Duodenal mucosa (tissue), 2 donors: ENCODE measurements around the gene KIF3B.
"Not testable (repeated sequence)": the region's sequence is repeated elsewhere in the genome, so short reads cannot be mapped to it uniquely, and the experiment has no call there.

ENCODE experiments used
- H3K27ac ChIP-seq: one replicate; pipeline ENCODE4 v1.7.0; 2013; ENCODE audit warnings: low read depth, low read length
- H3K27me3 ChIP-seq, 2 donors: one replicate each; pipeline ENCODE4 v1.7.0; 2013; ENCODE audit warnings: low read length in 2 of 2, control low read depth in 1 of 2; ENCODE audit not compliant: insufficient read depth in 2 of 2, control insufficient read depth in 1 of 2
- H3K36me3 ChIP-seq, 2 donors: one replicate each; pipeline ENCODE4 v1.7.0; 2013; ENCODE audit warnings: low read length in 2 of 2, control low read depth in 1 of 2; ENCODE audit not compliant: insufficient read depth in 2 of 2, control insufficient read depth in 1 of 2
- H3K4me1 ChIP-seq, 2 donors: one replicate each; pipeline ENCODE4 v1.7.0; 2013; ENCODE audit warnings: low read length in 2 of 2, control low read depth in 1 of 2; ENCODE audit not compliant: insufficient read depth in 2 of 2, control insufficient read depth in 1 of 2
- H3K4me3 ChIP-seq, 2 donors: one replicate each; pipeline ENCODE4 v1.7.0; 2013; ENCODE audit warnings: low read length in 2 of 2, low read depth in 1 of 2
- H3K9ac ChIP-seq, 2 donors: one replicate each; pipeline ENCODE4 v1.7.0; 2013; ENCODE audit warnings: low read length in 2 of 2, low read depth in 1 of 2
- H3K9me3 ChIP-seq, 2 donors: one replicate each; pipeline ENCODE4 v1.7.0; 2013; ENCODE audit warnings: low read length in 2 of 2, control low read depth in 1 of 2; ENCODE audit not compliant: control insufficient read depth in 1 of 2

KIF3B gene

GRCh38 chr20:32337937-32338661 lies 60.6 kb downstream of the KIF3B start:
- no peak overlapping the region for H3K4me3 ChIP-seq
- H3K36me3 ChIP-seq: peaks cover 0 to 5% of the 10 kb centered on the region in 2 donors
- no peak overlapping the region for H3K27ac ChIP-seq
- H3K9ac ChIP-seq: no peak overlapping the region
- peaks cover 6% of the 10 kb centered on the region in 2 donors for H3K4me1 ChIP-seq
- H3K9me3 ChIP-seq: peaks cover 0 to 2% of the 10 kb centered on the region in 2 donors
- no peaks in the 10 kb centered on the region for H3K27me3 ChIP-seq

GRCh38 chr20:32338665-32339064 lies 61.2 kb downstream of the KIF3B start:
- Histone ChIP-seq H3K9me3 (peaks cover 0 to 2% of the 10 kb centered on the region in 2 donors), H3K36me3 (peaks cover 0 to 5% of the 10 kb centered on the region in 2 donors), H3K4me3 (no peak overlapping the region), H3K9ac (no peak overlapping the region), H3K4me1 (peaks cover 3 to 8% of the 10 kb centered on the region in 2 donors), H3K27me3 (no peaks in the 10 kb centered on the region), H3K27ac (no peak overlapping the region)

GRCh38 chr20:32339116-32339515 lies 61.7 kb downstream of the KIF3B start:
- peaks cover 0 to 2% of the 10 kb centered on the region in 2 donors for H3K36me3 ChIP-seq
- H3K9me3 ChIP-seq: peaks cover 0 to 2% of the 10 kb centered on the region in 2 donors
- H3K27ac ChIP-seq: no peak overlapping the region
- H3K4me1 ChIP-seq: peaks cover 0 to 4% of the 10 kb centered on the region in 2 donors
- H3K4me3 ChIP-seq: no peak overlapping the region
- H3K27me3 ChIP-seq: no peaks in the 10 kb centered on the region
- no peak overlapping the region for H3K9ac ChIP-seq

GRCh38 chr20:32341053-32341452 lies 63.6 kb downstream of the KIF3B start:
- H3K9me3 ChIP-seq, H3K9ac ChIP-seq, H3K4me1 ChIP-seq, H3K27ac ChIP-seq, H3K36me3 ChIP-seq, H3K27me3 ChIP-seq, H3K4me3 ChIP-seq: not testable (repeated sequence)

GRCh38 chr20:32343439-32343838 lies 66.0 kb downstream of the KIF3B start:
- H3K9ac ChIP-seq: no peak overlapping the region
- no peaks in the 10 kb centered on the region for H3K27me3 ChIP-seq
- H3K4me3 ChIP-seq: no peak overlapping the region
- H3K27ac ChIP-seq: no peak overlapping the region
- peaks cover 0 to 4% of the 10 kb centered on the region in 2 donors for H3K4me1 ChIP-seq
- no peaks in the 10 kb centered on the region for H3K36me3 ChIP-seq
- H3K9me3 ChIP-seq: peaks cover 0 to 2% of the 10 kb centered on the region in 2 donors

- peaks cover 0 to 4% of the 10 kb centered on the region in 2 donors for H3K4me1 ChIP-seq
- H3K9ac ChIP-seq: no peak overlapping the region
- H3K9me3 ChIP-seq: peaks cover 0 to 2% of the 10 kb centered on the region in 2 donors
- H3K27ac ChIP-seq: no peak overlapping the region
- no peaks in the 10 kb centered on the region for H3K27me3 ChIP-seq
- no peaks in the 10 kb centered on the region for H3K36me3 ChIP-seq
- no peak overlapping the region for H3K4me3 ChIP-seq
These were observed 67.5 kb downstream of the KIF3B start for GRCh38 chr20:32344835-32345506.

- H3K9me3 ChIP-seq: no peaks in the 10 kb centered on the region
- H3K27me3 ChIP-seq: no peaks in the 10 kb centered on the region
- H3K9ac ChIP-seq: no peak overlapping the region
- no peaks in the 10 kb centered on the region for H3K36me3 ChIP-seq
- H3K4me3 ChIP-seq: no peak overlapping the region
- no peak overlapping the region for H3K27ac ChIP-seq
- peaks cover 0 to 4% of the 10 kb centered on the region in 2 donors for H3K4me1 ChIP-seq
These were observed 70.8 kb downstream of the KIF3B start for GRCh38 chr20:32348207-32348606.

- H3K36me3 ChIP-seq: no peaks in the 10 kb centered on the region
- no peak overlapping the region for H3K4me3 ChIP-seq
- H3K27ac ChIP-seq: no peak overlapping the region
- H3K4me1 ChIP-seq: no peaks in the 10 kb centered on the region
- no peaks in the 10 kb centered on the region for H3K9me3 ChIP-seq
- H3K9ac ChIP-seq: no peak overlapping the region
- no peaks in the 10 kb centered on the region for H3K27me3 ChIP-seq
These were observed 73.0 kb downstream of the KIF3B start for GRCh38 chr20:32350421-32350820.

- H3K9me3 ChIP-seq: no peaks in the 10 kb centered on the region
These were observed 74.8 kb downstream of the KIF3B start for GRCh38 chr20:32352121-32352720.

GRCh38 chr20:32353848-32354496 lies 76.5 kb downstream of the KIF3B start:
- Histone ChIP-seq H3K27me3 (no peaks in the 10 kb centered on the region), H3K4me1 (peaks cover 5 to 7% of the 10 kb centered on the region in 2 donors), H3K9ac (no peak overlapping the region), H3K9me3 (no peaks in the 10 kb centered on the region), H3K4me3 (no peak overlapping the region), H3K27ac (no peak overlapping the region), H3K36me3 (no peaks in the 10 kb centered on the region)

More at GRCh38 chr20:32352121-32352720, 74.8 kb downstream of the KIF3B start:
- H3K27me3 ChIP-seq: no peaks in the 10 kb centered on the region
- no peak overlapping the region for H3K9ac ChIP-seq
- H3K36me3 ChIP-seq: no peaks in the 10 kb centered on the region
- peaks cover under 1 to 4% of the 10 kb centered on the region in 2 donors for H3K4me1 ChIP-seq
- H3K4me3 ChIP-seq: no peak overlapping the region
- no peak overlapping the region for H3K27ac ChIP-seq
